H1 (cell line): ENCODE measurements around the gene KRT17. TPM values are rescaled to one million over a fixed set of nuclear protein-coding genes. Genes with fewer than 3 reads are reported as not detected.

Experiments
- CTCF ChIA-PET: fragments of 300-600 bp; sonication (Branson Sonifier 250); formaldehyde crosslinking; loops from one replicate; lab custom pipeline; 2021; ENCODE audit not compliant: partially characterized antibody; lab: Charles Lee
- POLR2A ChIA-PET: fragments of 300-600 bp; sonication (Branson Sonifier 250); formaldehyde crosslinking; loops from one replicate; lab custom pipeline; 2021; ENCODE audit warnings: inconsistent platforms; ENCODE audit not compliant: partially characterized antibody; lab: Charles Lee
- DNase-seq, 2 experiments: peaks; one replicate each; pipeline versions ENCODE4 v3.0.0 to v3.0.0-alpha.2; 2010 to 2022; ENCODE audit warnings: low spot score in 2 of 2, low read depth in 1 of 2, mixed read lengths in 1 of 2
- FAIRE-seq: peaks from 2 replicates; lab custom pipeline; 2011; peaks lifted over from hg19 to GRCh38; lab: Jason Lieb, UNC
- H2AFZ ChIP-seq: 2 replicates; pipeline ENCODE4 v1.8.1; 2012; ENCODE audit warnings: low read length, inconsistent platforms
- H2AK5ac ChIP-seq: 2 replicates; pipeline ENCODE4 v1.6.1; 2013; ENCODE audit warnings: low read depth, low read length
- H2BK120ac ChIP-seq: replicated peaks from 2 replicates; pipeline ENCODE3; 2013; ENCODE audit warnings: low read depth, low read length, inconsistent platforms
- H2BK12ac ChIP-seq: 2 replicates; pipeline ENCODE4 v1.6.1; 2013; ENCODE audit warnings: low read depth, low read length
- H2BK15ac ChIP-seq: 2 replicates; pipeline ENCODE4 v1.6.1; 2013; ENCODE audit warnings: low read length
- H2BK20ac ChIP-seq: 2 replicates; pipeline ENCODE4 v1.6.1; 2013; ENCODE audit warnings: low read length
- H2BK5ac ChIP-seq: 2 replicates; pipeline ENCODE4 v1.6.1; 2013; ENCODE audit warnings: low read depth, low read length
- H3K14ac ChIP-seq: 2 replicates; pipeline ENCODE4 v1.6.1; 2013; ENCODE audit warnings: inconsistent platforms; ENCODE audit not compliant: insufficient read length
- H3K18ac ChIP-seq: 2 replicates; pipeline ENCODE4 v1.6.1; 2013; ENCODE audit warnings: low read length; ENCODE audit errors: extremely low read depth
- H3K23ac ChIP-seq: 2 replicates; pipeline ENCODE4 v1.6.1; 2013; ENCODE audit warnings: inconsistent platforms; ENCODE audit not compliant: insufficient read length
- H3K23me2 ChIP-seq: 2 replicates; pipeline ENCODE4 v1.6.1; 2013; ENCODE audit warnings: low read depth, low read length
- H3K27ac ChIP-seq: 2 replicates; pipeline ENCODE4 v1.6.1; 2011; ENCODE audit warnings: low read depth, low read length, inconsistent platforms
- H3K27me3 ChIP-seq, 4 experiments: replicated peaks in 1 of 4; 1 replicate in 1 of 4; 2 replicates in 3 of 4; pipeline versions ENCODE4 v1.6.1 to v1.8.1; 2011 to 2013; ENCODE audit warnings: low read length in 3 of 4, mild to moderate bottlenecking in 3 of 4, inconsistent platforms in 2 of 4, mixed read lengths in 2 of 4, moderate library complexity in 1 of 4; ENCODE audit not compliant: control insufficient read depth in 3 of 4, insufficient read depth in 3 of 4; ENCODE audit errors: extremely low read depth in 1 of 4
- H3K36me3 ChIP-seq, 4 experiments: 2 replicates each; pipeline versions ENCODE4 v1.6.1 to v1.8.1; 2011 to 2013; ENCODE audit warnings: mild to moderate bottlenecking in 4 of 4, low read length in 3 of 4, moderate library complexity in 2 of 4, control low read depth in 1 of 4, inconsistent platforms in 1 of 4; ENCODE audit not compliant: insufficient read depth in 4 of 4, control insufficient read depth in 2 of 4
- H3K4ac ChIP-seq: replicated peaks from 2 replicates; pipeline ENCODE3; 2013; ENCODE audit warnings: low read length, low read depth, mixed read lengths, inconsistent platforms; ENCODE audit not compliant: insufficient read length
- H3K4me1 ChIP-seq, 4 experiments: replicated peaks in 1 of 4; 1 replicate in 1 of 4; 2 replicates in 3 of 4; pipeline versions ENCODE4 v1.6.1 to v1.8.1; 2011 to 2013; ENCODE audit warnings: low read length in 3 of 4, inconsistent platforms in 2 of 4, mixed read lengths in 1 of 4; ENCODE audit not compliant: insufficient read depth in 4 of 4, control insufficient read depth in 3 of 4
- H3K4me2 ChIP-seq, 2 experiments: 2 replicates each; pipeline versions ENCODE4 v1.6.1 to v1.8.1; 2011 to 2013; ENCODE audit warnings: low read depth in 2 of 2, low read length in 2 of 2, control low read depth in 1 of 2, inconsistent platforms in 1 of 2, mild to moderate bottlenecking in 1 of 2; ENCODE audit not compliant: insufficient read depth in 1 of 2
- H3K4me3 ChIP-seq, 4 experiments: fragments of 200-600, 300-600 bp in 1 of 4; sonication (generic), shearing (Covaris generic), sonication (Bioruptor Twin) in 1 of 4; 2 replicates each; pipeline versions ENCODE4 v1.5.1 to v1.8.1; 2011 to 2016; ENCODE audit warnings: low read length in 4 of 4, low read depth in 3 of 4, control low read depth in 2 of 4, inconsistent platforms in 2 of 4, mild to moderate bottlenecking in 2 of 4, mixed read lengths in 1 of 4, moderate library complexity in 1 of 4; ENCODE audit not compliant: insufficient read depth in 2 of 4; ENCODE audit errors: extremely low read depth in 1 of 4
- H3K56ac ChIP-seq: replicated peaks from 2 replicates; pipeline ENCODE3; 2013; ENCODE audit warnings: low read depth, mild to moderate bottlenecking, mixed read lengths, low read length, inconsistent platforms; ENCODE audit not compliant: insufficient read length
- H3K79me1 ChIP-seq: 2 replicates; pipeline ENCODE4 v1.6.1; 2013; ENCODE audit warnings: low read depth, low read length, control low read depth
- H3K79me2 ChIP-seq, 2 experiments: 2 replicates each; pipeline versions ENCODE4 v1.6.1 to v1.8.1; 2012 to 2013; ENCODE audit warnings: low read length in 2 of 2, mild to moderate bottlenecking in 2 of 2, inconsistent platforms in 1 of 2; ENCODE audit not compliant: insufficient read depth in 2 of 2, control insufficient read depth in 1 of 2
- H3K9ac ChIP-seq, 4 experiments: replicated peaks in 1 of 4; 1 replicate in 1 of 4; 2 replicates in 3 of 4; pipeline versions ENCODE4 v1.6.1 to v1.8.1; 2011 to 2013; ENCODE audit warnings: low read depth in 3 of 4, low read length in 3 of 4, control low read depth in 2 of 4, mild to moderate bottlenecking in 2 of 4, moderate library complexity in 2 of 4, inconsistent platforms in 1 of 4; ENCODE audit errors: extremely low read depth in 1 of 4
- H3K9me3 ChIP-seq, 2 experiments: 2 replicates each; pipeline versions ENCODE4 v1.6.1 to v1.8.1; 2012 to 2013; ENCODE audit warnings: mild to moderate bottlenecking in 2 of 2, moderate library complexity in 2 of 2, control low read depth in 1 of 2, inconsistent platforms in 1 of 2, low read depth in 1 of 2, low read length in 1 of 2, mixed read lengths in 1 of 2; ENCODE audit not compliant: insufficient read depth in 2 of 2
- H4K20me1 ChIP-seq, 2 experiments: replicated peaks in 1 of 2; 2 replicates each; pipeline versions ENCODE3 to v1.8.1; 2011 to 2013; ENCODE audit warnings: inconsistent platforms in 2 of 2, low read length in 2 of 2, mild to moderate bottlenecking in 1 of 2; ENCODE audit not compliant: insufficient read depth in 2 of 2, control insufficient read depth in 1 of 2
- H4K5ac ChIP-seq: 2 replicates; pipeline ENCODE4 v1.6.1; 2013; ENCODE audit warnings: low read length, low read depth, mixed read lengths, inconsistent platforms; ENCODE audit not compliant: insufficient read length
- H4K8ac ChIP-seq: 2 replicates; pipeline ENCODE4 v1.8.0; 2013; ENCODE audit warnings: mild to moderate bottlenecking, moderate library complexity, low read length, inconsistent platforms; ENCODE audit not compliant: insufficient read depth; ENCODE audit errors: extremely low read depth
- H4K91ac ChIP-seq: replicated peaks from 2 replicates; pipeline ENCODE3; 2013; ENCODE audit warnings: low read length, mixed read lengths, inconsistent platforms; ENCODE audit not compliant: insufficient read length
- BACH1 ChIP-seq: IDR thresholded peaks from 2 replicates; pipeline ENCODE4 v1.6.1; 2012; ENCODE audit warnings: low read length, improper control_type of control experiment
- CEBPB ChIP-seq: IDR thresholded peaks from 2 replicates; pipeline ENCODE4 v1.6.1; 2012; ENCODE audit warnings: low read depth, low read length
- JUND ChIP-seq: IDR thresholded peaks from 2 replicates; pipeline ENCODE4 v1.6.1; 2011; ENCODE audit warnings: mild to moderate bottlenecking, improper control_type of control experiment, low read length
- WGBS, 2 experiments: shearing (Covaris generic) in 1 of 2; methylation state at CpG; one replicate each; pipeline versions ENCODE4 v1.1.6 to v1.1.7; 2013 to 2015; ENCODE audit warnings: low lambda C conversion rate in 2 of 2, mixed read lengths in 2 of 2, inconsistent platforms in 1 of 2, low coverage in 1 of 2, missing lambda C conversion rate in 1 of 2; ENCODE audit not compliant: insufficient replicate concordance in 2 of 2, insufficient coverage in 1 of 2, insufficient read length in 1 of 2; ENCODE audit errors: extremely low coverage in 1 of 2, missing lambda C conversion rate in 1 of 2; 5-methylcytosine and 5-hydroxymethylcytosine counted together
- polyA plus RNA-seq, 7 experiments: library from polyadenylated mRNA; depleted of rRNA in 3 of 7; stranded (reverse) in 5 of 7; unstranded in 2 of 7; fragments of >200 nt in 5 of 7; fragments of 200-250 nt in 2 of 7; gene quantifications; 1 replicate in 5 of 7; 2 replicates in 1 of 7; 4 replicates in 1 of 7; pipeline versions ENCODE4 v1.2.1 to v1.2.3, GENCODE V29; 2011 to 2013; ENCODE audit warnings: missing spikeins in 2 of 7, mixed read lengths in 2 of 7
- total RNA-seq: library from RNA; stranded (reverse); fragmentation: NEBNext Ultra II Directional; extraction: Animal tissue kit (Norgen Biotek cat#: 25700); gene quantifications from 2 replicates; pipeline ENCODE4 v1.2.1, GENCODE V29; 2021

The KRT17 gene
- total and polyA plus RNA-seq, 2 of the 8 experiments (the other 6 are each of a cell fraction or from before 2014, with no cell fraction given): 0.50 to 0.95 TPM

GRCh38 chr17:41654678-41655607 lies 30.6 kb upstream of the KRT17 start:
- Histone ChIP-seq H2AK5ac (no peak overlapping the region), H3K36me3 (no peaks in the 10 kb centered on the region), H4K91ac (peak overlapping the region; percentile 92), H3K18ac (peak overlapping the region; percentile 60), H3K27me3 (no peaks in the 10 kb centered on the region), H3K79me2 (no peaks in the 10 kb centered on the region), H2BK15ac (peak overlapping the region; percentile 65), H3K23me2 (peaks cover 7% of the 10 kb centered on the region; the same call in 1 of the 2 replicates), H2BK120ac (no peak overlapping the region), H3K56ac (no peak overlapping the region), H3K14ac (no peak overlapping the region), H4K8ac (peak overlapping the region; percentile 92), H3K4me1 (peaks cover 0 to 24% (median 8%) of the 10 kb centered on the region in 4 experiments; a peak in 5 of 7 replicates), H3K23ac (no peak overlapping the region), H4K20me1 (peaks cover 0 to 5% of the 10 kb centered on the region in 2 experiments), H3K4me2 (no peak overlapping the region), H3K4me3 (no peak overlapping the region), H3K27ac (no peak overlapping the region), H3K4ac (peak overlapping the region; percentile 82), H3K9me3 (no peaks in the 10 kb centered on the region), H3K9ac (no peak overlapping the region), H2BK12ac (peak overlapping the region; percentile 44), H2BK5ac (peak overlapping the region; percentile 75), H3K79me1 (no peaks in the 10 kb centered on the region), H4K5ac (peak overlapping the region; percentile 61), H2BK20ac (peak overlapping the region; percentile 48; the same call in 1 of the 2 replicates), H2AFZ (peak overlapping the region; percentile 37; the same call in 1 of the 2 replicates)
- ChIA-PET POLR2A (interaction anchor here (1.3 to 2.1 kb wide), 3 partner anchors 33 to 34 kb away, joined by 3 to 8 read pairs (median 6); partner anchors contain the start of gene EIF1), CTCF (interaction anchor here (0.7 to 20.4 kb wide), 11 partner anchors 8 to 1040 kb away, joined by 3 to 492 read pairs (median 3); partner anchors contain the start of gene KRT17)
- WGBS, 2 experiments: 81% methylated on average over 24 of the region's 24 CpGs; no CpG with 5 or more reads in 1 of the 2 experiments
- no peak for DNase-seq
- FAIRE-seq: no peak
- TF ChIP-seq BACH1 (no peak), CEBPB (no peak), JUND (no peak)
